NCI-H748 (cell line): Measurements from ENCODE around the gene NKD2.
"Not testable (repeated sequence)": the region's sequence is repeated elsewhere in the genome, so short reads cannot be mapped to it uniquely, and the experiment has no call there.

Experiments
- DNase-seq: peaks from one replicate; lab custom pipeline; 2025; ENCODE audit not compliant: unreplicated experiment; lab: John Stamatoyannopoulos, UW

The NKD2 gene

DNA sequence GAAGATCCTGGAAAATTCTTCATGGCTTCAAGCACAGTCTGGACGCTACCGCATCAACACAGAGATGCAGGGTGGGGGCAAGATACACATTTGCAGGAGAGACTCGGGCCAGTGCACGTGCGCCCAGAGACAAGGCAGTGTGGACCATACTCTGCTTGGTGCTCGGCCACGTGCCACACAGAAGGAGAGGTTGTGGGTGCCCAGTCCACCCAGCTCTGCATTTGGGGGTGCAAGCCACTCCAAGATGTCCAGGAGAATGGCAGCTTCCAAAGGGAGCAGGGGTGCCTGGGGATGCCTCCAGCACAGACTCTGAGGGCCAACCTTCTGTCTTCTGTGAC is 4.3 kb downstream of the NKD2 start:
- no peak for DNase-seq

DNA sequence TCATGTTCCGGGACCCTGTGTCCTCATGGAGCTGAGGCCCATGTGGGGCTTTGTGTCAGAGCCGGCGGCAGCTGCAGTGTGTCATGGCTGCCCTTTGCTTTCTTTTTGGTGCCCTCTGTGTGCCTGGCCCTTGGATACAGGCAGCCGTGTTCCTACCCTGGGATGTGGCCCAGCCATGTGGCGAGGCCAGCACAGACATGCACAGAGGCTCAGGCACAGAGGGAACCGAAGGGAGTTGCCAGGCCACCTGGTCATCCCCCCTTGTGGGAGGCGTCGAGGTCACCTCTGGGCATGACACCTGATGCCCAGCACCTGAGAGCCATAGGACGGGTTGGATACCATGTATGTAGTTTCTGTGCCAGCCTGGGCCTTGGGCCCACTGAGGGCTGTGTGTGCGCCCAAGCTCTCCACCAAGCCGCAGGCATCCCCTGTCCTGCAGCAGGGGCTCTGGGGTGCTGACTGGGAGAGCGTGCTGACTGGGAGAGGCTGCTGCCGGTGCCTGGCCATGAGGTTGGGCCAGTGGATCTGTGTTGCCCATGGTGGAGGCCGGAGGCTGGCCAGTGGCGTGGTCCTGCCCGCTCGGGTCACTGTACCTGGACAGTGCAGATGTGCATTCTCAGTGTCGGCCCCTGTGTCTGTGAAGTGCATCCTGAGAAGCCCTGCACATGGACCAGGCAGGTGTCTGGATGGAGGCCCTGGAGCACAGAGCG is 4.8 kb downstream of the NKD2 start:
- no peak for DNase-seq

DNA sequence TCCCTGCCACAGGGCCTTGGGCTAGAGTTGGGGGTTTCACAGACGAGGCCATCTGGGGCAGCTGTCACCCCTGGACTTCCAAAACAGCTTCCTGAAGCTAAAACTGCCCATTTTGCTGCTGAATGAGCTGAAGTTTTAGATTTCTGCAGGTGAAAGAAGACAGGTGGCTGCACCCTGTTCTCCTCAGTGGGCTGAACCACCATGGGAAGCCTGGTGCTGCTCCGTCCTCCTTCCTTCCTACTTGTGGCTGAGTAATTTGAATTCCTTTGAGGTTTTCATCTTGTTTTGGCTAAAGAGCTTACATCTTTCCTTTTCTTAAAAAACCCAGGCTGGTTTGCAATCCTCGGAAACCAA is 5.3 kb downstream of the NKD2 start:
- DNase-seq = no peak

DNA sequence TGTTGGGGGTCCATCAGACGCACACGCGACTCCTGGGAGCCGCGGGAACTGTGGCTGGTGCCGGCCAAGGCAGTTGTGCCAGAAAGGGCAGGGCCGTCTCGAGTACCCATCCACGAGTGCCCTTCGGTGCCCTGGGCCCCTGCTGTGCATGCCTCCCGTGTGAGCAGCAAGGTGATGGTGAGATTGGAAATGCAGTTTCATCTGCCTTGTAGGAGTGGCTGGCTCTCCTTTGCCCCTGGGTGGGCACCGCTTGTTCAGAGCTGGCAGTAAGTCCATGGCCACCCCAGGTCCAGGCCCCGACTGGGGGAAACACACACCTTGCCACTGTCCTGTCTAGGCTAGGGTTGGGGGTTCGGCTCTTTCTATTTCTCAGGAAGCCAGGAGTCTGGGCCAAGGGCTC is 5.7 kb downstream of the NKD2 start:
- DNase-seq = no peak

DNA sequence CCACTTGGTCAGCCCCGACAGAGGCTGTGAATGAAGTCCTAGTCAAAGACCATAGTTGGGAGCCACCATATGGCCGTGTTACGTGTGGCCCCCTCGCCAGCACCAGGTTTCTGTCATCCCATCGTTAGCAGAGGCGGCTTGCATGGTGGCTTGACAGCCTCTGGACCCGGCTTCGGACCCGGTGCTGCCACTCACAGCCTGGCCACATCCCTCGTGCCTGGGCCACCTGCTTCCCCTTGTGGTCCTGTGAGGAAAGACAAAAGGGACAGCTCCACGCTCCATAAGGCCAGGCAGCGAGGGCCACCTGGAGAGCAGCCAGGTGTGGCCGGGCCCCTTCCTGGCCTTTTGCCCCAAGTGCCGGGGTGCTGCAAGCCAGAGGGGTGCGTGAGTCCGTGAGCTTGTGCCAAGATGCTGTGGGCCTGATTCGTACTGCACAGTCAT is 6.2 kb downstream of the NKD2 start:
- no peak for DNase-seq

DNA sequence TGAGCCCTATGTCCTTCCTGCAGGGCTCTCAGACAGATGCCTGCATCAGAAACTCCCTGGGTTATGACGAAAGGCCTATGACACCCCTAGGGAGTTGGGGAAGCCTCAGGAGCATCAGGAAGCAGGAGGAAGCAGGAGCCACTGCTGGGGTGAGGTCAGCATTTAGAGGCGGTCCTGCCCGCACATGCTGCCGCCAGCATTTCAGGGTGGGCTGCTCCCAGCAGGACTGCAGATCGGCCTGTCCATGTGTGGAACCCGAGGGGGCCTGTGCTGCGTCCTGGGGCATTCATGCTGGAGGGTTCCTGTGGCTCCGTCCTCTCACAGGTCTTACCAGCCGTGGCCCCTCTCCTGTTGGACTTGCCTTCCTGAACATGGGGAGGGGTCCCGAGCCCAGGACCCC is 6.9 kb downstream of the NKD2 start:
- no peak for DNase-seq

DNA sequence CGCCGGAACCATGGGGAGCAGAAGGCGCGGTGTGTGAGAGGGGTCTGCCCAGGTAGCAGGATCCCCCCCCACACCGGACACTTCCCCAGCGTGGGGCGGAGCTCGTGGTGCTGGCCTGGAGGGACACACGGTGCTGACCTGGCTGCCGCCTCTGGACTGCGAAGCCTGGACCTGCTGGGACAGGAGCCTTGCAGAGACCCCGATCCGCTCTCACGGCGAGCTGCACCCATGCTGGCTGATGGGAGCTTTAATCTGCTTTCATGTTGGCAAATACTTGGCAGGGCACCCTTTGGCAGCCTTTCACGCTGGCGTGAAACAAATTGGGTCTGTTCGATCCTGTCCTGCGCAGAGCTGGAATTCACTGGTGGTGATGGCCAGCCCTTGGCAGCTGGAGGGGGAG is 7.4 kb downstream of the NKD2 start:
- DNase-seq = no peak

DNA sequence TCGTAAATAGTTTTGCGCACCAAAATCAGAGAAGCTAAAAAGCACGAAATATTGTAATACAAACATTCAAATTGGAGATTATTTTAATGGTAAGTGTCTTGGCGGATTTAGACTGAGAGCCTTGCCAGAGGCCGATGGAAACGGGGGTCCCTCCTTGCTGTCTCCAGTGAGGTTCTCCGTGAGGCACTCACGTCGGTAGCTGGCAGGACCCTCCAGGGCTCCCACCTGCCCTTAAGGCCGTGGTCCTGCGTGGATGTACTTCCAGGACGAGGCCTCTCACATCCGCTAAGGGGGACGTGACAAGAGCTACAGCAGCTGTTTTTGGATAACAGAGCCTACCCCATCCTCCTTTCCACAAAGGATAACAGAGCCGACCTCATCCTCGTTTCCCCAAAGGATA is 7.9 kb downstream of the NKD2 start:
- DNase-seq = no peak

DNA sequence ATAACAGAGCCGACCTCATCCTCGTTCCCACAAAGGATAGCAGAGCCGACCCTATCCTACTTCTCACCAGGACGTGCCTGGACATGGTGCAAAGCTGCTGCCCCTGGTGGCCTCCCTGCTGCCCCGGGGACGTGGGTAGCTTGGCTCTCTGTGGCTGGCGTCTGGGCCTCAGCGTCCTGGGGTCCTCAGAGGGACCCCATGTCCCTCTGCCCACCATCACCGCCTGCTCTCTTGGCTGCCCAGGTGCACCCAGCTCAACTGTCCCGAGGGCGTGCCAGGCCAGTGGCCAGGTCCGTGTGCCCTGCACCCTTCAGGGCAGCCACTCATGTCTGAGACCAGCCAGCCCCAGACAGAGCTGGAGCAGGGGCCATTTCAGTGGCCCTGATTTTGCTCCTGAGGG is 8.5 kb downstream of the NKD2 start:
- DNase-seq = no peak

DNA sequence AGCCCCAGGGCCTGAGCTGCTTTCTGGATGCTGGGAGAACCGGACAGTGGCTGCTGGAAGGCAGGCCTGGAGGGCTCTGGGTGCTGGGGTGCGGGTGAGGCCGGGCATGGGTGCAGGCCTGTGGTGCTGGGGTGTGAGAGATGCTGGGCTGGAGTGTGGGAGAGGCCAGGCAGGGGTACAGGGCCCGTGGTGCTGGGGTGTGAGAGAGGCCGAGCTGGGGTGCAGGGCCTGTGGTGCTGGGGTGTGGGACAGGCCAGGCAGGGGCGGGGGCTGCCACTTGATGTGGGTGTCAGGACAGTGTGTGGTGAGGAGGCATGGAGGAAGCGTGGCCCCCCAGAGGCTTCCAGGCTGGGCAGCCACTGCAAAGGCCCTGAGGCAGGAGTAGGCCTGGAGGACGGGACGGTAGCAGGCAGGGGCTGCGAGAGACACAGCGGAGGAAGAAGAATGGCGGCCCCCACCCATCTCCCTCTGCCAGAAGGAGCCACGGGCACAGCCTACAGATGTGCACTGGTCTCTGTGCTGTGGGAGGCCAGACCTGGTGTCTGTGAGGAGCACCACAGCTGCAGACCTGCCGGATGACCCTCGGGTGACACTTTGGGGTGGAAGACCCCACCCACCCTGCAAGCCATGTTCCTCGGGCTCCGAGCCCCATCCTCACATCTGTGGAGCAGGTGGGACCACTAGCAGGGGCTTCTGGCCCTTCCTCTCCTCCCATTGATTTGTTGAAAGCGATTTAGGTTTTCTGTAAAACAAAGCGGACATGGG is 9.3 kb downstream of the NKD2 start:
- no peak for DNase-seq

DNA sequence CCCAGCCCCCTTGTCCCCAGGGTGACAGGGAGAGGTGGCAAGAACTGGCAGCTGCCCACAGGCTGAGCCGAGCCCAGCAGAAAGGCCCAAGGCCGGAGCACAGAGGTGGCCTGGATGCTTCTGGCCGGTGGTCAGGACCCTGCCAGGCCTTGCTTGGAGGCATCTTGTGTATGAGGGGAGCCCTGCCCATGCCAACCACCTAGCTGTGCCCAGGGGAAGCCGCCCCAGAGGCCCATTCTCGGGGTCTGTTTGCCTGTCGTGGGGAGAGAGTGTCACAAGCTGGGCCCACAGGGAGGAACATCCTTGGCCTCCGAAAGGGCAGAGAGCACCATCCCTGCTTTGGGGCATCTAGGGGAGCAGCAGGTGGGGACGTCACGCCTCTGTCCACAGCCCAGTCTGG is 10.0 kb downstream of the NKD2 start:
- no peak for DNase-seq

DNA sequence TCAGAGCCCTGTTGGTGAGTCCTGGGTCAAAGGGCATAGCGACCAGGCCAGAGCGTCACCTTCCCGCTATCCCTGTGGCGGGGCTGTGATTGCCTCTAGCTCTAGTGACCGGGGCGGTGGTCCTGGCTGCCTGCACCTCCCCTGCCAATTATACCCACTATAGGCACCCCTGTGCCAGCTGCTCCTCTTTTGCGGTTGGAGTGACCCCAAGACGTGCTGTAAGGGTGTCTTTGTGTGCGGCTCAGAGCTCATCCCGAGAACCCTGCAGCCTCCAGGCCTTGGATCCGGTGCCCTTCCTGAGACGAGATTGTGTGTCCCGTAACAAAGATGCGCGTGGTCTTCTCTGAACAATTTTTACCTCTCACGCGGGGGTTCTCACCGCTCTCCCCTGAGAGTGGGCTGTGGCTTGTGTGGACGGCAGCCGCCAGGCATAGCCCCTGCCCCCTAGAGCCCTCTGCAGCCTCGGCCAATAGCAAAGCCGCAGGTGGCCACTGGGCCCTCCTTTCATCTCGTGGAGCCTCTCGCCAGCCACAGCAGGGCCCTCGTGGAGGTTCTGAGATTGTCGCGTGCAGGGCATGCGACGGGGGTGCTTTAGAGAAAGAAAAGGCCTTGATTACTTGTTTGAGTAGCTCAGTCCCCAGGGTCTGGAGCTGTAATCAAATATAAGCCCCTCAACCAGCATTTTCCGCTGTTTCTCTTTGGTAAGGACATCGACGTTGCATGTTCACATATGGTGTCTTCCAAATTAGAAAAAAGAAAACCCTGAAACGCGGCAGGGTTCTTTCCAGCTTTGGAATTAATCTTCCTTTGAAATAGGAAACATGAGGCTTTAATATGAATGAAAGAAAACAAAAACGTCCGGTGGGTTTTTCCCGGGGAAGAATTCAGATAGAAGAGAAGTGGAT is 10.7 kb downstream of the NKD2 start:
- no peak for DNase-seq

DNA sequence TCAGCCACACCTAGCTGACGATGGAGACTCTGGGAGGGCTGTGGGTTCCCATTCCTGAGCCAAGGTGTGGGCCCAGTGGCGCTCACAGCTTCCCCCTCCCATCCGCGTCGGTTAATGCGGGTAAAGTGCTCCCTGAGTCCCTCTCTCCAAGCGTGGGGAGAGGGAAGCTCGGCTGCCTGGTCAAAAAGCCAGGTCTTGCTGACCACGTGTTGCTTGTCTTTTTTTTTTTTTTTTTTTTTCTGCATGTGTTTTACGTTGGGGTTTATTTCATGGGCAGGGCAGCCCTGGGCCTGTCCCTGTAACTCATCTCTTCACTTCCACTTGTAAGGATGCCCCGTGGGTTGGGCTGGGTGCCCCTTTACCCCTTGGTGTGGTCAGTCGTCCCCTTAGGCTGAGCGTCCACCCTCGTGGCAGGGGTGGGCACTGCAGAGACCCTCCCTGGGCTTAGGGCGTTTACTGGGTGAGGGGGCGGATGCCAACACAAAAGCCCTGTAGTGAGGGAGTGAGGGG is 11.9 kb downstream of the NKD2 start:
- no peak for DNase-seq

DNA sequence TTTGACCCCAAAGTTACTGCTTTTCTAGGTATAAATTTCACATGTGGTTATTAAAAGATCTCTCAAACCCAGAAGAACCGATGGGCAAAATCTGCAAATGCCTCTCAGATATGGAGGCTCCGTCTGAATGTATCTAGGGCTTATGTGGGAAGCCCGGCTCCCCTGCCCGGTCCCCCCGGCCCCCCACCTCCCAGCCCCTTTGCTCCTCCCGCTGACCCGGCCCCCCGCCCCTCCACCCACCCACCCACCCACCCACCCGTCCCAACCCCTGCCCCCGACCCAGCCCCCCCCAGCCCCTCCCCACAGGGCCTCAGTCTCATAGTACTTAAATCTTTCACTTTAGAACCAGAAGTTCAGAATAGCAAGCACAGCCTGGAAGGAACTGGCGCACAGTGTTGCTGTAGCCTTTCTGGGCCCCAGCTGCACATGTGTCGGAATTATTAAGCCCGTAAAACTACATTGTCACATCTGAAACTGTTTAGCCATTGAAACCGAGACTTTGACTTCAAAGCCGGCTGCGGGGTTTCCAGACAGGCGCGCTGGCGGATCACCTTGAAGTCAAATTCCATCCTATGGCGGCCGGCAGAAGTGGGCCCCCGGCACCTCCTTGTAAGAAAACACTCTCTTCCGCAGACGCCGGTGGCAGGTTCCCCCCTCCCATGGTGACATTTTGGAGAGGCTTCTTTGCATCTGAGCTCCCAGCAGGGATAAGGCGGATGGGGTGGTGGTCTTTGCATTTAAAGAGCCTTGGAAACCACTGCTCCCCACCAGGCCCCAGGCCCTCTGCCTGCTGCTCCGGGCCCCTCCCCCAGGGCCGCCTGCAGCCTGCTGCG is 12.8 kb downstream of the NKD2 start:
- DNase-seq = no peak

DNA sequence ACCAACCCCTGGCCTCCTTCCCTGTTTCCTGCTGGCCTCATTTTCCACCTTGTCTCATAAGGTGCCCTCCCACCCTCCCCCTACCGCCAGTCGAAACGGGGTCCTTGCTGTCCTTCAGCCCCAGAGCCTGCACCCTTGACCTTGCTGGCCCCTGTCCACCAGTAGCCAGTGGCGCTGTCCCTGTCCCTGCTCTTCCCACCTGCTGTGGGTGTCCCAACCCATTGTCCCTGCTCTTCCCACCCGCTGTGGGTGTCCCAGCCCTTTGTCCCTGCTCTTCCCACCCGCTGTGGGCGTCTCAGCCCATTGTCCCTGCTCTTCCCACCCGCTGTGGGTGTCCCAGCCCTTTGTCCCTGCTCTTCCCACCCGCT is 13.4 kb downstream of the NKD2 start:
- DNase-seq = not testable (repeated sequence)

DNA sequence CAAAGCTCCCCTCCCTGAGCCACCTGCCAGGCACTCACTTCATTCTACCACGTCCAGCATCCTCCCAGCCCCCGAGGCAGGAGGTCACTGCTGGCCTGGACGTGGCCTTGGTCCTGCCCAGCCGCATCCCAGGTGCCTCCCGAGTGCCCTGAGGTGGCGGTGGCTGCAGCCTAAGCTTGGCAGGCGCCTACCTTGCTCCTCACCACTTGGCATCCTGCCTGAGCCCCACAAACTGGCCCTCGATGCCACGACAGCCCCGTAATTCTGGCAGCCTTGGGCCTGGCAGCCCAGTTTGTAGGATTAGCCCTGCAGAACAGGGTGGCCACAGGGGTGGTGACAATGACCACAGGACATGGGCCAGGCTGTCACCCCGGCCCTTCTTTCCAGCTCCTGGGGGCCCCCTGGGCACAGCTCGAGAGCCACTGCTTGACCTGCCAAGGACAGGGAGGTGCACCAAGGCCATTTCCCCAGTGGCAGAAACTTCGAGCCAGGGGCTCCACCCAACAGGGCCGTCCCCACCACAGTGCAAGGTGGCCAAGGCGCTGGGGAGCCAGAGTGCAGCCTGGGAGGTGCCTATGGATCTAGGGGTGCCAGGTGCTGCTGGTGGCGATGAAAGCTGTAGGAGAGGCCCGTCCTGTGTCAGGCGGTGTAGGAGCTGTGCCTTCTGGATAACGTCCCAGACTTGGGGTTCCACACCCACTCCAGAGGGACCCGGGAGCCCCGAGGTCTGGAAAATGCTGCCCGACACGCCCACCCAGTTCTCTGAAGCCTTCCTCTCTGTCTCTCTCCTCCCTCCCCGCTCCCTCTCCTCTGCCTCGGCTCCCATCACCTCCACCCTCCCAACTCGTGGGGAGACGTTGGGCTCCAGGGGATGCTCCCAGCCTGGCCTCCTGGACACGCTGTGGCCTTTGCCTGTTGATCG is 18.4 kb downstream of the NKD2 start:
- no peak for DNase-seq

DNA sequence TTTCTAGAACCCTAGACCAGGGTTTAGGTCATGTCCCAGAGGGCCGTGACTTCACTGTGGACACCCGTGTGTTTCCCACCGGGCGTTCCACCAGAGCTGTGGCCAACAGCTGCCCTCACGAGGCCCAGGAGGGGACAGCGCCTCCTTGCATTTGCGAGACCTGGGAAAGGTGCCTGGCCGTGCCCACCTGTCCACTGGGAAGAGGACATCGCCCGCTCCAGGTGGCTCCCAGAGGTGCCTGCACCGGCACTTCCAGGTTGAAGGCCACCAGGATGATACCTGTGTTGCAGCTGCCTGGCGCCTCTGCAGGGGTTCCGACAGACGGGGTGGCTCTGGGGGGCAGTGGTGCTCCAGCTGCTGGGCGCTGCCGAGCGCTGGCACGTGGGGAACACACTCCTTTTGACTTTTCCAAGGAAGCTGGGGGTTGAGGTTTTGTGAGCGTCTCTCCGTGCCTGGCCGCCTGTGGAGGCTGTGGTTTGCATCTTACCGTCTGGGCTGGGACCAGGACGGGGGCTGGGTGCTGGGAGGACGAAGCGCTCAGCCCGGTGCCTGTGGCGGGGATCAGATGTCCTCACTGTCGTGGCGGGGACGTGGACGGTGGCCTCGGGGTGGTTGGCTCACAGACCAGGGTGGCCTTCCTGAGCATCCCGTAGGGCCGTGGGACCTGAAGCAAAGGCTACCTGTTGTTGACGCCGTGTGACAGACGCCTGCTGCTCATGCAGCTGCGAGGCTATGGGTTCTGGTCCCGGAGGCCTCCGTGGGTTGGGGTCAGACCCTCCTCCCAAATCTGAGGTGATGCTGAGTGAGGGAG is 19.2 kb downstream of the NKD2 start:
- no peak for DNase-seq

DNA sequence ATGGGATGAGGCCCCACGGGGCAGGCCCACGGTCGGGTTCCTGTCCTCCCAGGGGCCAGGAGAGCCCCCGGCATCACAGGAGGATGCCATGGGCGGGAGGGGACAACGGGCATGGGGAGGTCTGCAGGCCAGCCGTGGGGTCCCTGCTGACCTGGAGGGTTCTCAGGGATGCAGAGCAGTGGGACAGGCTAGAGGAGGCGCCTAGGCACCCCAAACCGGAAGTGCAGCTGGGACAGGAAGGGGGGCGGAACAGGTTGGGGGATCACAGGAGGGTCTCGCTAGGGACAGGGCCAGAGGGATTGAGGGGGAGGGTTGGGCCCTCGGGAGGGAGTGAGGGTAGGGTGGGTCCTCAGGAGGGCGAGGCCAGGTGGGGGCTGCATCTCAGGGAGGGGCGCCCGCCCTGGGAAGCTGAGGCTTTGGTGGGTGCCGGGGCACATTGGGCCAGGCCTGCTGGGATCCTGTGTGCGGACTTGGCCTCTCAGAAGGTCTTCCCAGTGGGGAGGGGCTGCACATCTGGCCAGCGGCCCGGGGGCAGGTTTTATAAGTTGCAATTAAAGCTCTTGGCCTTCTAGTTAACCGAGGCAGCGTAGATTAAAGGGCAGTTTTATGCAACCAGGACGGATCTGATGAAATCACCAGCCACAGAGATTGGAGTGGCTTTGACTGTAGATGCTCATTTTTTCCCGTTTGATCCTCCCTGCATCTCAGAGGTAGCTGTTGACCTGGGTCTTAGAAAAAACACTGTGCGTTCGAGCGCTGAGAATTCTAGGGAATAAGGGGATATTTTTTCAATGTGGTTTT is 20.1 kb downstream of the NKD2 start:
- no peak for DNase-seq
